Breast epithelium (tissue), 3 donors: ENCODE results near the gene ORMDL3.

Source experiments
- POLR2A ChIP-seq: fragments of 450-650 bp; IDR thresholded peaks from one replicate; pipeline ENCODE4 v1.6.1; 2016; ENCODE audit warnings: antibody characterized with exemption, mild to moderate bottlenecking, moderate library complexity
- TF ChIP-seq, protein P1 (sequence below), 3 donors: fragments of 450-650 bp; IDR thresholded peaks; one replicate each; pipeline ENCODE4 v1.5.1; 2016 to 2017; ENCODE audit warnings: antibody characterized with exemption in 3 of 3, mild to moderate bottlenecking in 3 of 3, moderate library complexity in 3 of 3

- TF ChIP-seq, protein P1, sequence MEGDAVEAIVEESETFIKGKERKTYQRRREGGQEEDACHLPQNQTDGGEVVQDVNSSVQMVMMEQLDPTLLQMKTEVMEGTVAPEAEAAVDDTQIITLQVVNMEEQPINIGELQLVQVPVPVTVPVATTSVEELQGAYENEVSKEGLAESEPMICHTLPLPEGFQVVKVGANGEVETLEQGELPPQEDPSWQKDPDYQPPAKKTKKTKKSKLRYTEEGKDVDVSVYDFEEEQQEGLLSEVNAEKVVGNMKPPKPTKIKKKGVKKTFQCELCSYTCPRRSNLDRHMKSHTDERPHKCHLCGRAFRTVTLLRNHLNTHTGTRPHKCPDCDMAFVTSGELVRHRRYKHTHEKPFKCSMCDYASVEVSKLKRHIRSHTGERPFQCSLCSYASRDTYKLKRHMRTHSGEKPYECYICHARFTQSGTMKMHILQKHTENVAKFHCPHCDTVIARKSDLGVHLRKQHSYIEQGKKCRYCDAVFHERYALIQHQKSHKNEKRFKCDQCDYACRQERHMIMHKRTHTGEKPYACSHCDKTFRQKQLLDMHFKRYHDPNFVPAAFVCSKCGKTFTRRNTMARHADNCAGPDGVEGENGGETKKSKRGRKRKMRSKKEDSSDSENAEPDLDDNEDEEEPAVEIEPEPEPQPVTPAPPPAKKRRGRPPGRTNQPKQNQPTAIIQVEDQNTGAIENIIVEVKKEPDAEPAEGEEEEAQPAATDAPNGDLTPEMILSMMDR (IDR thresholded peaks at IDR 0.05), result no peak
- TF ChIP-seq POLR2A, result no peak
Measured at GRCh38 chr17:39920218-39921210, 6.9 kb downstream of the ORMDL3 start.
